SK-N-SH (cell line): ENCODE measurements around the gene TECR. TPM values are rescaled to one million over a fixed set of nuclear protein-coding genes. Genes with fewer than 3 reads are reported as not detected.

Experiments used
- CTCF ChIA-PET: fragments of 300-600, 350-600 bp; formaldehyde crosslinking; extraction: SDS; loops from one replicate; lab custom pipeline; 2021; lab: Yijun Ruan, JAX
- POLR2A ChIA-PET: fragments of 350-600 bp; sonication (Branson Sonifier 250); formaldehyde crosslinking; extraction: SDS; loops from one replicate; lab custom pipeline; 2020; ENCODE audit warnings: antibody characterized with exemption, inconsistent platforms; lab: Yijun Ruan, JAX
- DNase-seq: peaks from one replicate; pipeline ENCODE4 v3.0.0; 2012
- H2AFZ ChIP-seq: fragments of 200-600 bp; sonication (generic); 2 replicates; pipeline ENCODE4 v1.8.1; 2016; ENCODE audit warnings: antibody characterized with exemption, mild to moderate bottlenecking, low read depth
- H3F3A ChIP-seq: fragments of 200-600 bp; sonication (generic); replicated peaks from 2 replicates; pipeline ENCODE3; 2016; ENCODE audit warnings: antibody characterized with exemption, mild to moderate bottlenecking; ENCODE audit not compliant: insufficient read depth
- H3K27ac ChIP-seq, 2 experiments: fragments of 200-500 bp in 1 of 2; fragments of 200-600 bp in 1 of 2; sonication (Bioruptor generic) in 1 of 2; sonication (generic), shearing (Covaris generic) in 1 of 2; 2 replicates each; pipeline versions ENCODE4 v1.5.1 to v1.6.1; 2014 to 2016; ENCODE audit warnings: low read depth in 2 of 2, inconsistent platforms in 1 of 2, low read length in 1 of 2, mild to moderate bottlenecking in 1 of 2, mixed read lengths in 1 of 2
- H3K27me3 ChIP-seq: fragments of 200-600 bp; sonication (generic), shearing (Covaris generic); 2 replicates; pipeline ENCODE4 v1.6.1; 2016; ENCODE audit warnings: mixed run types; ENCODE audit not compliant: insufficient read depth
- H3K36me3 ChIP-seq, 2 experiments: fragments of 200-500 bp in 1 of 2; fragments of 200-600 bp in 1 of 2; sonication (Bioruptor generic) in 1 of 2; sonication (generic) in 1 of 2; replicated peaks in 1 of 2; 2 replicates each; pipeline versions ENCODE3 to v1.5.1; 2014 to 2016; ENCODE audit warnings: low read length in 1 of 2, mild to moderate bottlenecking in 1 of 2; ENCODE audit not compliant: insufficient read depth in 2 of 2, control insufficient read depth in 1 of 2
- H3K4me1 ChIP-seq, 2 experiments: fragments of 200-500 bp in 1 of 2; fragments of 200-600 bp in 1 of 2; sonication (Bioruptor generic) in 1 of 2; sonication (generic), shearing (Covaris generic) in 1 of 2; 2 replicates each; pipeline versions ENCODE4 v1.5.1 to v1.6.1; 2014 to 2016; ENCODE audit warnings: low read depth in 1 of 2, low read length in 1 of 2, mixed run types in 1 of 2; ENCODE audit not compliant: insufficient read depth in 2 of 2, control insufficient read depth in 1 of 2
- H3K4me2 ChIP-seq: fragments of 200-600 bp; sonication (generic), shearing (Covaris generic); 2 replicates; pipeline ENCODE4 v1.6.1; 2017; ENCODE audit warnings: mixed run types
- H3K4me3 ChIP-seq, 2 experiments: fragments of 200-500 bp in 1 of 2; fragments of 200-600 bp in 1 of 2; sonication (Bioruptor generic) in 1 of 2; sonication (generic), shearing (Covaris generic) in 1 of 2; 2 replicates each; pipeline versions ENCODE4 v1.5.1 to v1.8.1; 2014 to 2016; ENCODE audit warnings: low read depth in 2 of 2, inconsistent platforms in 1 of 2, low read length in 1 of 2, mild to moderate bottlenecking in 1 of 2, mixed read lengths in 1 of 2, moderate library complexity in 1 of 2
- H3K79me2 ChIP-seq: fragments of 200-600 bp; sonication (generic); 2 replicates; pipeline ENCODE4 v1.8.1; 2017; ENCODE audit warnings: mild to moderate bottlenecking; ENCODE audit not compliant: insufficient read depth
- H3K9ac ChIP-seq: fragments of 200-600 bp; sonication (generic); 2 replicates; pipeline ENCODE4 v1.6.1; 2017; ENCODE audit warnings: mixed run types
- H3K9me2 ChIP-seq: fragments of 200-600 bp; sonication (generic); 2 replicates; pipeline ENCODE4 v1.6.1; 2017; ENCODE audit warnings: mixed run types
- H3K9me3 ChIP-seq: fragments of 200-600 bp; sonication (generic); 2 replicates; pipeline ENCODE4 v1.6.1; 2017; ENCODE audit warnings: mixed run types, mild to moderate bottlenecking, moderate library complexity
- H4K20me1 ChIP-seq: fragments of 200-600 bp; sonication (generic); 2 replicates; pipeline ENCODE4 v1.6.1; 2017; ENCODE audit warnings: mild to moderate bottlenecking, mixed run types; ENCODE audit not compliant: insufficient read depth
- EP300 ChIP-seq, 2 experiments: IDR thresholded peaks; 2 replicates each; pipeline versions ENCODE4 v1.4.0 to v1.6.1; 2012; ENCODE audit warnings: borderline replicate concordance in 1 of 2, low read depth in 1 of 2, low read length in 1 of 2
- FOXJ3 ChIP-seq: sonication (generic); formaldehyde crosslinking; IDR thresholded peaks from 2 replicates; pipeline ENCODE4 v1.5.1; 2020; ENCODE audit warnings: mild to moderate bottlenecking, missing genetic modification reagents
- GABPA ChIP-seq: IDR thresholded peaks from 2 replicates; pipeline ENCODE4 v1.4.0; 2012; ENCODE audit warnings: low read depth, mild to moderate bottlenecking
- MEF2A ChIP-seq: IDR thresholded peaks from 2 replicates; pipeline ENCODE4 v1.4.0; 2012; ENCODE audit warnings: low read depth, borderline replicate concordance
- NFIC ChIP-seq: IDR thresholded peaks from 2 replicates; pipeline ENCODE4 v1.4.0; 2012; ENCODE audit warnings: borderline replicate concordance
- NRF1 ChIP-seq: IDR thresholded peaks from 2 replicates; pipeline ENCODE4 v1.6.1; 2012; ENCODE audit warnings: low read depth, mild to moderate bottlenecking, low read length
- SMC3 ChIP-seq: IDR thresholded peaks from 2 replicates; pipeline ENCODE4 v1.6.1; 2012; ENCODE audit warnings: low read depth, low read length, improper control_type of control experiment
- TEAD4 ChIP-seq: IDR thresholded peaks from 2 replicates; pipeline ENCODE4 v1.4.0; 2012; ENCODE audit warnings: mild to moderate bottlenecking, borderline replicate concordance; ENCODE audit not compliant: insufficient read depth
- WGBS: methylation state at CpG from one replicate; pipeline ENCODE4 v1.1.6; 2017; ENCODE audit warnings: low lambda C conversion rate; 5-methylcytosine and 5-hydroxymethylcytosine counted together
- polyA plus RNA-seq, 3 experiments: library from polyadenylated mRNA; depleted of rRNA; stranded (reverse); fragments of >200 nt; gene quantifications; 2 replicates each; pipeline ENCODE4 v1.2.3, GENCODE V29; 2012
- TF ChIP-seq, protein P1 (sequence below): IDR thresholded peaks from 2 replicates; pipeline ENCODE4 v1.4.0; 2012; ENCODE audit warnings: low read depth
- TF ChIP-seq, protein P2 (sequence below): fragments of 150-350 bp; IDR thresholded peaks from 2 replicates; pipeline ENCODE4 v1.6.1; 2016; ENCODE audit warnings: mild to moderate bottlenecking, low read depth, low read length
- TF ChIP-seq, protein P3 (sequence below): IDR thresholded peaks from 2 replicates; pipeline ENCODE4 v1.4.0; 2012; ENCODE audit warnings: low read depth, borderline replicate concordance
- TF ChIP-seq, protein P4 (sequence below): fragments of 150-350 bp; IDR thresholded peaks from 2 replicates; pipeline ENCODE4 v1.6.1; 2017; ENCODE audit warnings: antibody characterized with exemption, low read length, low read depth, borderline replicate concordance
- TF ChIP-seq, protein P5 (sequence below): IDR thresholded peaks from 2 replicates; pipeline ENCODE4 v1.6.1; 2012; ENCODE audit warnings: mild to moderate bottlenecking, low read depth, low read length, moderate library complexity

Gene TECR
- polyA plus RNA-seq, 1 of the 3 experiments (the other 2 are of a cell fraction) = 110 TPM

DNA sequence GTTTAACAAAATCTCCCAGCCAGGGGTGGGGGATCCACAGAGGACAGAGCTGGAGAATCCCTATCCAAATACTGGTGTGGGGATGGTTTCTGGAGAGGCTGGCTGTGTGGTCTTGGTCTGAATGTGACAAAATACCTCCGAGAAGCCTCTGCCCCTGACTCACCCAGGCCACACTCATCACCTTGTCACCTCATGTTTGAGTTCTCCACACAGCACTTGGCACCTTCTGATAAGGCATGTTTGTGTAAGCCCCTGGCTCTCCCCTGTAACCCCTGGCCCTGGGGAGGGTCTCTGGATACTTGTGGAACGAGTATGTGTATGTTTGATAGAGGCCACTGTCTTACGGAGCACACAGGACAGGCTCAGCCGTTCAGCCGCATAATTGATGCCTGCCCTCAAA, 14.7 kb downstream of the TECR start:
- no peak overlapping the region for H3K4me2 ChIP-seq
- no peaks in the 10 kb centered on the region for H3K27me3 ChIP-seq
- no peaks in the 10 kb centered on the region for H3K36me3 ChIP-seq
- peaks cover 40% of the 10 kb centered on the region for H3K79me2 ChIP-seq
- H3K27ac ChIP-seq = no peak overlapping the region
- TF ChIP-seq MEF2A (no peak), EP300 (IDR thresholded peaks at IDR 0.05; ENCODE audit: borderline replicate concordance in 1 of 2, low read depth in 1 of 2, low read length in 1 of 2) (no peak), NRF1 (no peak), FOXJ3 (no peak), TEAD4 (no peak), NFIC (no peak), SMC3 (no peak), GABPA (no peak)
- TF ChIP-seq, protein P1, sequence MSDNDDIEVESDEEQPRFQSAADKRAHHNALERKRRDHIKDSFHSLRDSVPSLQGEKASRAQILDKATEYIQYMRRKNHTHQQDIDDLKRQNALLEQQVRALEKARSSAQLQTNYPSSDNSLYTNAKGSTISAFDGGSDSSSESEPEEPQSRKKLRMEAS = no peak
- TF ChIP-seq, protein P2, sequence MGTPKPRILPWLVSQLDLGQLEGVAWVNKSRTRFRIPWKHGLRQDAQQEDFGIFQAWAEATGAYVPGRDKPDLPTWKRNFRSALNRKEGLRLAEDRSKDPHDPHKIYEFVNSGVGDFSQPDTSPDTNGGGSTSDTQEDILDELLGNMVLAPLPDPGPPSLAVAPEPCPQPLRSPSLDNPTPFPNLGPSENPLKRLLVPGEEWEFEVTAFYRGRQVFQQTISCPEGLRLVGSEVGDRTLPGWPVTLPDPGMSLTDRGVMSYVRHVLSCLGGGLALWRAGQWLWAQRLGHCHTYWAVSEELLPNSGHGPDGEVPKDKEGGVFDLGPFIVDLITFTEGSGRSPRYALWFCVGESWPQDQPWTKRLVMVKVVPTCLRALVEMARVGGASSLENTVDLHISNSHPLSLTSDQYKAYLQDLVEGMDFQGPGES = no peak
- H4K20me1 ChIP-seq = no peaks in the 10 kb centered on the region
- WGBS = 88% methylated on average over 2 of the region's 5 CpGs
- CTCF ChIA-PET = interaction anchor here (1.3 to 1.7 kb wide), 2 partner anchors 10 to 13 kb away, joined by 3 to 9 read pairs; no protein-coding TSS in a partner anchor
- H3K9me2 ChIP-seq = no peaks in the 10 kb centered on the region
- no peak overlapping the region for H2AFZ ChIP-seq
- no peaks in the 10 kb centered on the region for H3K9me3 ChIP-seq
- no peaks in the 10 kb centered on the region for H3F3A ChIP-seq
- no peak overlapping the region for H3K9ac ChIP-seq
- DNase-seq = peak; percentile 16
- no peak overlapping the region for H3K4me3 ChIP-seq
- H3K4me1 ChIP-seq = no peaks in the 10 kb centered on the region; a peak in 1 of 4 replicates
- POLR2A ChIA-PET = no interaction called here

DNA sequence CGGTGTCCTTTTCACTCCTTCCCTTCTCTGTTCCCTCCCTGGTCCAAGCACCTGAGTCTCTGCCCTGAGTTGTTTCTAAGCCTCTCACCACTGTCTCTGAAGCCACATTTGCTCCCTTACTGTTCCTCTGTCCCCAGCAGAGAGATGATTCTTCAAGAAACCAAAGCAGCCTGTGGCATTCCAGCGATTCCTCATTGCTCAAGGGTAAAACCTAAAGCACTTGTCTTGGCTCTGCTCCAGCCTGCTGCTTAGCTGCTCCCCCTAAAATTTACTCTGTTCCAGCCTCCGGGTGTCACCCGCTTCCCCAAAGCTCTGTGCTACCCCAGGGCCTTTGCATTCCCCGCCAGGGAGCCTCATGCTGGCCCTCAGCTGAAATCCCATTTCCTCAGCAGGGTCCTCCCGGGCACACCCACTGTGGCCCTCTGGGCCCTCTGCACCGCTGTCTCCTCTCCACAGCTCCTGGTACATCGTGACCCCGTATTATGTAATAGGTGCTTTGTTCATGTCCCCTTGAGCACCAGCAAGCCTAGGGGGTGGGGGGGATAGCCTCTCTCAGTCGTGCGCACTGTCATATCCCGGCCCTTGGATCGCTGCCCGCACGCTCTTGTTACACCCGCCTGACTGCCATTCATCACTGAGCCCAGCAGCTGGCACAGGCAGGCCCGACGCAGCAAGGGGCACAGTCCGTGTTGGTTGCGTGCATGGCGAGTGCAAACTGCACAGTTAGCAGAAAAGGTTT, 15.8 kb downstream of the TECR start:
- H3K9me2 ChIP-seq = no peaks in the 10 kb centered on the region
- H3K27ac ChIP-seq = no peak overlapping the region
- 98% methylated on average over 21 of the region's 21 CpGs for WGBS
- H3K9ac ChIP-seq = no peak overlapping the region
- no peaks in the 10 kb centered on the region for H3K27me3 ChIP-seq
- peaks cover 40% of the 10 kb centered on the region for H3K79me2 ChIP-seq
- no peaks in the 10 kb centered on the region for H3K36me3 ChIP-seq
- no peaks in the 10 kb centered on the region for H3F3A ChIP-seq
- H3K4me2 ChIP-seq = no peak overlapping the region
- ChIA-PET POLR2A (no interaction called here), CTCF (interaction anchor here (0.5 to 3.5 kb wide), 4 partner anchors 9 to 32 kb away, joined by 3 to 35 read pairs (median 6); no protein-coding TSS in a partner anchor)
- H3K4me3 ChIP-seq = no peak overlapping the region
- no peak for DNase-seq
- TF ChIP-seq, protein P3, sequence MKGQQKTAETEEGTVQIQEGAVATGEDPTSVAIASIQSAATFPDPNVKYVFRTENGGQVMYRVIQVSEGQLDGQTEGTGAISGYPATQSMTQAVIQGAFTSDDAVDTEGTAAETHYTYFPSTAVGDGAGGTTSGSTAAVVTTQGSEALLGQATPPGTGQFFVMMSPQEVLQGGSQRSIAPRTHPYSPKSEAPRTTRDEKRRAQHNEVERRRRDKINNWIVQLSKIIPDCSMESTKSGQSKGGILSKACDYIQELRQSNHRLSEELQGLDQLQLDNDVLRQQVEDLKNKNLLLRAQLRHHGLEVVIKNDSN = no peak
- TF ChIP-seq, protein P4, sequence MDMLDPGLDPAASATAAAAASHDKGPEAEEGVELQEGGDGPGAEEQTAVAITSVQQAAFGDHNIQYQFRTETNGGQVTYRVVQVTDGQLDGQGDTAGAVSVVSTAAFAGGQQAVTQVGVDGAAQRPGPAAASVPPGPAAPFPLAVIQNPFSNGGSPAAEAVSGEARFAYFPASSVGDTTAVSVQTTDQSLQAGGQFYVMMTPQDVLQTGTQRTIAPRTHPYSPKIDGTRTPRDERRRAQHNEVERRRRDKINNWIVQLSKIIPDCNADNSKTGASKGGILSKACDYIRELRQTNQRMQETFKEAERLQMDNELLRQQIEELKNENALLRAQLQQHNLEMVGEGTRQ = no peak
- TF ChIP-seq, protein P5, sequence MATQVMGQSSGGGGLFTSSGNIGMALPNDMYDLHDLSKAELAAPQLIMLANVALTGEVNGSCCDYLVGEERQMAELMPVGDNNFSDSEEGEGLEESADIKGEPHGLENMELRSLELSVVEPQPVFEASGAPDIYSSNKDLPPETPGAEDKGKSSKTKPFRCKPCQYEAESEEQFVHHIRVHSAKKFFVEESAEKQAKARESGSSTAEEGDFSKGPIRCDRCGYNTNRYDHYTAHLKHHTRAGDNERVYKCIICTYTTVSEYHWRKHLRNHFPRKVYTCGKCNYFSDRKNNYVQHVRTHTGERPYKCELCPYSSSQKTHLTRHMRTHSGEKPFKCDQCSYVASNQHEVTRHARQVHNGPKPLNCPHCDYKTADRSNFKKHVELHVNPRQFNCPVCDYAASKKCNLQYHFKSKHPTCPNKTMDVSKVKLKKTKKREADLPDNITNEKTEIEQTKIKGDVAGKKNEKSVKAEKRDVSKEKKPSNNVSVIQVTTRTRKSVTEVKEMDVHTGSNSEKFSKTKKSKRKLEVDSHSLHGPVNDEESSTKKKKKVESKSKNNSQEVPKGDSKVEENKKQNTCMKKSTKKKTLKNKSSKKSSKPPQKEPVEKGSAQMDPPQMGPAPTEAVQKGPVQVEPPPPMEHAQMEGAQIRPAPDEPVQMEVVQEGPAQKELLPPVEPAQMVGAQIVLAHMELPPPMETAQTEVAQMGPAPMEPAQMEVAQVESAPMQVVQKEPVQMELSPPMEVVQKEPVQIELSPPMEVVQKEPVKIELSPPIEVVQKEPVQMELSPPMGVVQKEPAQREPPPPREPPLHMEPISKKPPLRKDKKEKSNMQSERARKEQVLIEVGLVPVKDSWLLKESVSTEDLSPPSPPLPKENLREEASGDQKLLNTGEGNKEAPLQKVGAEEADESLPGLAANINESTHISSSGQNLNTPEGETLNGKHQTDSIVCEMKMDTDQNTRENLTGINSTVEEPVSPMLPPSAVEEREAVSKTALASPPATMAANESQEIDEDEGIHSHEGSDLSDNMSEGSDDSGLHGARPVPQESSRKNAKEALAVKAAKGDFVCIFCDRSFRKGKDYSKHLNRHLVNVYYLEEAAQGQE = no peak
- TF ChIP-seq TEAD4 (no peak), NFIC (no peak)
- H4K20me1 ChIP-seq = no peaks in the 10 kb centered on the region
- peaks cover 0 to 2% of the 10 kb centered on the region in 2 experiments; a peak in 1 of 4 replicates for H3K4me1 ChIP-seq
- no peak overlapping the region for H2AFZ ChIP-seq
- H3K9me3 ChIP-seq = no peaks in the 10 kb centered on the region
